GM13977 (cell line): Measurements from ENCODE around the gene METAP1D.

ENCODE experiments used
- DNase-seq: peaks from one replicate; pipeline ENCODE4 v3.0.0; 2012; ENCODE audit warnings: low spot score
- in situ Hi-C: fragments of 300-500 bp; cut with MboI; formaldehyde crosslinking; loops from one replicate; pipeline ENCODE4 v1.12.0; 2022; ENCODE audit warnings: low sequenced_read_pairs, low pct_unique_long_range_greater_than_20kb, mixed read lengths, inconsistent platforms; ENCODE audit not compliant: unreplicated experiment
- TF ChIP-seq, protein P1 (sequence below): IDR thresholded peaks from 2 replicates; pipeline ENCODE4 v1.5.1; 2012; ENCODE audit warnings: mild to moderate bottlenecking, control low read depth; ENCODE audit not compliant: insufficient read depth; ENCODE audit errors: extremely low read depth, missing control alignments

METAP1D gene

DNA sequence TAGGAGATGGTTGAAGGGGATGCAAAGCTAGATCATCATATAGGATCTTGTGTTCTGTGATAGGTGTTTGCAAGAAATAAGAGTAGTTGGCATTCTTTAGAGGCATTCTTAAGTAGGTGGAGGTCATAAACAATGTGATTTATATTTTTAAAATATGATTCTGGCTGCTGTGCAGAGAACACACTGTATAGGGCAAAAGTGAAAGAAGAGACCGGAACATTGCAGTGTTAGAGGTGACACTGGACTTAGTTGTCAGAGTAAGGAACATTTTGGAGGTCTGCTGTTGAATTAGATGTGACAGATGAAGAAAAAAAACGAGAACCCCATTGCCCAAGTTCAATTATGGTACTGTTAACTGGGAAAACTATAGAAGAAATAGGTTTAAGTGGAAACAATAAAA is 39.8 kb upstream of the METAP1D start:
- DNase-seq, result no peak
- in situ Hi-C loops, result no loop called here
- TF ChIP-seq, protein P1, sequence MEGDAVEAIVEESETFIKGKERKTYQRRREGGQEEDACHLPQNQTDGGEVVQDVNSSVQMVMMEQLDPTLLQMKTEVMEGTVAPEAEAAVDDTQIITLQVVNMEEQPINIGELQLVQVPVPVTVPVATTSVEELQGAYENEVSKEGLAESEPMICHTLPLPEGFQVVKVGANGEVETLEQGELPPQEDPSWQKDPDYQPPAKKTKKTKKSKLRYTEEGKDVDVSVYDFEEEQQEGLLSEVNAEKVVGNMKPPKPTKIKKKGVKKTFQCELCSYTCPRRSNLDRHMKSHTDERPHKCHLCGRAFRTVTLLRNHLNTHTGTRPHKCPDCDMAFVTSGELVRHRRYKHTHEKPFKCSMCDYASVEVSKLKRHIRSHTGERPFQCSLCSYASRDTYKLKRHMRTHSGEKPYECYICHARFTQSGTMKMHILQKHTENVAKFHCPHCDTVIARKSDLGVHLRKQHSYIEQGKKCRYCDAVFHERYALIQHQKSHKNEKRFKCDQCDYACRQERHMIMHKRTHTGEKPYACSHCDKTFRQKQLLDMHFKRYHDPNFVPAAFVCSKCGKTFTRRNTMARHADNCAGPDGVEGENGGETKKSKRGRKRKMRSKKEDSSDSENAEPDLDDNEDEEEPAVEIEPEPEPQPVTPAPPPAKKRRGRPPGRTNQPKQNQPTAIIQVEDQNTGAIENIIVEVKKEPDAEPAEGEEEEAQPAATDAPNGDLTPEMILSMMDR, result no peak

DNA sequence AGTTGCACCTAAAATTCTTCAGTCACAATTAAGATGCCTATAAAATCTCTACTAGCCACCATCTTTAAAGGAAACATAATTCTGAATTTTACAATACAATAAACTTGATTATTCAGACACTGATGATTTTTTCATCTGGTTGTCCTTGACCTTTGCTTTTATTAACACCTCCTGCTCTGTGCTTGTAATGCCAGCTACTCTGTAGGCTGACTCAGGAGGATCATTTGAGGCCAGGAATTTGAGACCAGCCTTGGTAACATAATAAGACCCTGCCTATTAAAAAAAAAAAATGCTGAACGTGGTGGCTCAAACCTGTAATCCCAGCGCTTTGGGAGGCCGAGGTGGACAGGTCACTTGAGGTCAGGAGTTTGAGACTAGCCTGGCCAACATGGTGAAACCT is 39.2 kb upstream of the METAP1D start:
- in situ Hi-C loops, result no loop called here
- TF ChIP-seq, protein P1, result no peak
- DNase-seq, result no peak

DNA sequence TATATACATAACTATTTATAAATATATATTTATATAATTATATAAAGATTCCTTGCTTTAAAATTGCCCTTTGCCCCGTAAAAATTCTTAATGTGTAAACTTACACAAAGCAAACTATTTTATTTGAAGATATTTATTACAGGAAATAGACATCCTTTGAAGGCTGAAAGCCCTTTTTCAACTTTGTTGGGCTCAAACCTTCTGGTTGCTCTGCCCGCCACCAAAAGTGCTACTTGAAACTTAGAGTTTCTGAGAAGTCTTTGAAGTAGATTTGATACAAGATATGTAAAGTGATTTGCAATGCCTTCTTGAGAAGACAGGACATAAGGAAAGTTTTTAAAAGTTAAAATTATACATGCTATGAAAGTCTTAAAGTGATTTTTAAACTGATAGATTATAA is 36.6 kb upstream of the METAP1D start:
- TF ChIP-seq, protein P1, result no peak
- in situ Hi-C loops, result no loop called here
- no peak for DNase-seq

DNA sequence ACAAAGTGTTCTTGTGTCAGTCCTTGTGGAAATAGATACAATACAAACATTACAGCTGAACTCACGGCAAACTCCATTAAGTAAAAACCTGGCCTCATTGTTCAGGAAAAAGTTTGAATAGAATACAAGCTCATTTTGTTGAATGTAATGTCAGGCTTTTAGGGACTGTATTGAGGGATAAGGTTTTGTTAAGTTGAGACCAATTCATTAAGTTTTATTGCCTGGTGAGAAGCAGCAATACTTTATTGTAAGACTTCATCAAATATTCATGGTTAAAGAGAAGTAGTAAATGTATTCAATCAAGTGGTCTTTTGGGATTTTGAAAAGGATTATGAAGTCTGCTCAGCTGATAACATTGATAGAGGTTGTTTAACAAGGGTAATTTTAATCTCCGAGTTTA is 35.4 kb upstream of the METAP1D start:
- in situ Hi-C loops, result no loop called here
- TF ChIP-seq, protein P1, result no peak
- DNase-seq, result no peak

DNA sequence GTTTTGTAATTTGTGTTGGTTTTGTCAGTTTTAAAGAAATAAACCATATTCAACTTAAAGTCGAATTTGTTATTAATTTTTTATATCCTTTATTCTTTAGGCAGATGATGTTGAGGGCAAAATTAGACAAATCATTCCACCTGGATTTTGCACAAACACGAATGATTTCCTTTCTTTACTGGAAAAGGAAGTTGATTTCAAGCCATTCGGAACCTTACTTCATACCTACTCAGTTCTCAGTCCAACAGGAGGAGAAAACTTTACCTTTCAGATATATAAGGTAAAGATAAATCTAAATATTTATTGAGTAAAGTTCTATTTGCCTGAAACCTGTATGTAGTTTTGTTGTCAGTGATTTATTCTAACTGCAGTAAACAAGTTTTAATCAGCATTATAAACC is 34.5 kb upstream of the METAP1D start:
- no peak for DNase-seq
- TF ChIP-seq, protein P1, result no peak
- in situ Hi-C loops, result no loop called here

DNA sequence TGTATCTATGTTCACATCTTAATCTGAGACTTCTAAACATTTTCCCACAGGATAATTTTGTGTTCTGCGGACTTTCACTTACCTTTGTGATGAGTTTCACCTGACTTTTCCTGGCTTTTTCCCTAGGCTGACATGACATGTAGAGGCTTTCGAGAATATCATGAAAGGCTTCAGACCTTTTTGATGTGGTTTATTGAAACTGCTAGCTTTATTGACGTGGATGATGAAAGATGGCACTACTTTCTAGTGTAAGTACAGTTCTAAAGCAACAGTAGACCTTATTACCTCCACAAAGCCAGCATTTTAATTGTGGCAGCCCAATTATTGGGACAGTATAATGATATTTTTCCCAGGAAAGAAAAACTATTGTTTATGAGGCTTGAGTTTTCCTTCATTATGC is 34.1 kb upstream of the METAP1D start:
- TF ChIP-seq, protein P1, result no peak
- no peak for DNase-seq
- in situ Hi-C loops, result no loop called here

DNA sequence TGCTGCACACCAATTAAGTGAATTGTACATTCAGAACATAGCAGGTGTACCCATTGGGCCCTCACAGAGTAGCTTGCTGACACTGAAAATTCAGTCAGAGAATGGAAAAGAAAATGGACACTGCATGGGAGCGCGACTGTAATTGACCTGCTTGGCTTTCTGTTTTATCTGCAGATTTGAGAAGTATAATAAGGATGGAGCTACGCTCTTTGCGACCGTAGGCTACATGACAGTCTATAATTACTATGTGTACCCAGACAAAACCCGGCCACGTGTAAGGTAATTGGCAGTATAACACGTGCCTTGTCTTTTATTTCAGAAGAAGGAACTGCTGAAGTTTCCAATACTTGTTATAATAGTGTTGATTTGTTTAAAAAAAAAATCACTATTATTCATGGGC is 33.5 kb upstream of the METAP1D start:
- no peak for DNase-seq
- in situ Hi-C loops, result no loop called here
- TF ChIP-seq, protein P1, result no peak
